ENCODE data around the gene HS3ST6. TPM values are rescaled to one million over a fixed set of nuclear protein-coding genes. Genes with fewer than 3 reads are reported as not detected.

The HS3ST6 gene
- total and polyA plus RNA-seq, 9 of the 15 experiments (the other 6 are each of a cell fraction or from before 2014, with no cell fraction given) = not detected

GRCh38 chr16:1908184-1908583, 10.0 kb downstream of the HS3ST6 start:
- Histone ChIP-seq H3K4me3 (no peak overlapping the region), H3K9ac (ENCODE audit: insufficient read depth in 1 of 2, low read depth in 2 of 2, low read length in 2 of 2) (peak overlapping the region in 1 of 2 experiments; percentile 35; a peak in 2 of 4 replicates), H3K4me2 (ENCODE audit: insufficient read depth, low read length) (no peak overlapping the region), H3K9me3 (replicated peaks; ENCODE audit: control insufficient read depth, insufficient read depth, low read depth, low read length) (no peaks in the 10 kb centered on the region), H3K27ac (ENCODE audit: extremely low read depth, low read depth, low read length) (no peak overlapping the region), H3K9me1 (ENCODE audit: control insufficient read depth, insufficient read depth, low read length) (no peaks in the 10 kb centered on the region), H3K79me2 (ENCODE audit: control insufficient read depth, insufficient read depth, low read length) (no peaks in the 10 kb centered on the region), H2AFZ (ENCODE audit: low read depth, low read length) (no peak overlapping the region), H3K27me3 (ENCODE audit: control insufficient read depth in 2 of 2, insufficient read depth in 2 of 2, low read length in 2 of 2) (peaks cover 28 to 66% of the 10 kb centered on the region in 2 experiments), H4K20me1 (replicated peaks; ENCODE audit: control insufficient read depth, insufficient read depth, low read length) (0 out of 2 replicates have a peak, but pooled peaks cover 8% of the 10 kb centered on the region), H3K4me1 (replicated peaks in 1 of 2; ENCODE audit: control insufficient read depth in 2 of 2, insufficient read depth in 2 of 2, low read length in 2 of 2) (peaks cover 0 to 61% of the 10 kb centered on the region in 2 experiments; a peak in 2 of 5 replicates), H3K36me3 (ENCODE audit: control insufficient read depth, insufficient read depth, low read length) (no peaks in the 10 kb centered on the region)
- ATAC-seq = no peak
- TF ChIP-seq E2F6 (IDR thresholded peaks at IDR 0.05; ENCODE audit: borderline replicate concordance in 1 of 2, extremely low read depth in 1 of 2, insufficient read depth in 1 of 2, insufficient read length in 1 of 2, low read depth in 1 of 2, low read length in 1 of 2, poor library complexity in 1 of 2, severe bottlenecking in 1 of 2) (no peak), SMARCA5 (IDR thresholded peaks at IDR 0.05) (no peak), PHB (CRISPR knock-in tag; IDR thresholded peaks at IDR 0.05) (no peak), SIX5 (IDR thresholded peaks at IDR 0.05; ENCODE audit: borderline replicate concordance in 1 of 2, insufficient read depth in 1 of 2, low read depth in 1 of 2, low read length in 2 of 2) (no peak), CBX1 (IDR thresholded peaks at IDR 0.05; ENCODE audit: low read depth) (no peak), USF2 (CRISPR knock-in tag; IDR thresholded peaks at IDR 0.05) (no peak), GTF2F1 (IDR thresholded peaks at IDR 0.05; ENCODE audit: low read depth, low read length) (no peak), CREBBP (IDR thresholded peaks at IDR 0.05; ENCODE audit: low read depth, low read length) (no peak), ZNF165 (CRISPR knock-in tag; IDR thresholded peaks at IDR 0.05; ENCODE audit: borderline replicate concordance) (no peak), NR2F6 (CRISPR knock-in tag; IDR thresholded peaks at IDR 0.05) (no peak), EGR1 (conservative IDR thresholded peaks at IDR 0.05) (no peak), ZNF699 (CRISPR knock-in tag; IDR thresholded peaks at IDR 0.05; ENCODE audit: insufficient replicate concordance) (no peak), ETS2 (tag; IDR thresholded peaks at IDR 0.05; ENCODE audit: borderline replicate concordance, poor library complexity, severe bottlenecking) (no peak), SMAD1 (IDR thresholded peaks at IDR 0.05; ENCODE audit: low read depth, low read length, partially characterized antibody) (no peak)
- TF ChIP-seq, protein P1, sequence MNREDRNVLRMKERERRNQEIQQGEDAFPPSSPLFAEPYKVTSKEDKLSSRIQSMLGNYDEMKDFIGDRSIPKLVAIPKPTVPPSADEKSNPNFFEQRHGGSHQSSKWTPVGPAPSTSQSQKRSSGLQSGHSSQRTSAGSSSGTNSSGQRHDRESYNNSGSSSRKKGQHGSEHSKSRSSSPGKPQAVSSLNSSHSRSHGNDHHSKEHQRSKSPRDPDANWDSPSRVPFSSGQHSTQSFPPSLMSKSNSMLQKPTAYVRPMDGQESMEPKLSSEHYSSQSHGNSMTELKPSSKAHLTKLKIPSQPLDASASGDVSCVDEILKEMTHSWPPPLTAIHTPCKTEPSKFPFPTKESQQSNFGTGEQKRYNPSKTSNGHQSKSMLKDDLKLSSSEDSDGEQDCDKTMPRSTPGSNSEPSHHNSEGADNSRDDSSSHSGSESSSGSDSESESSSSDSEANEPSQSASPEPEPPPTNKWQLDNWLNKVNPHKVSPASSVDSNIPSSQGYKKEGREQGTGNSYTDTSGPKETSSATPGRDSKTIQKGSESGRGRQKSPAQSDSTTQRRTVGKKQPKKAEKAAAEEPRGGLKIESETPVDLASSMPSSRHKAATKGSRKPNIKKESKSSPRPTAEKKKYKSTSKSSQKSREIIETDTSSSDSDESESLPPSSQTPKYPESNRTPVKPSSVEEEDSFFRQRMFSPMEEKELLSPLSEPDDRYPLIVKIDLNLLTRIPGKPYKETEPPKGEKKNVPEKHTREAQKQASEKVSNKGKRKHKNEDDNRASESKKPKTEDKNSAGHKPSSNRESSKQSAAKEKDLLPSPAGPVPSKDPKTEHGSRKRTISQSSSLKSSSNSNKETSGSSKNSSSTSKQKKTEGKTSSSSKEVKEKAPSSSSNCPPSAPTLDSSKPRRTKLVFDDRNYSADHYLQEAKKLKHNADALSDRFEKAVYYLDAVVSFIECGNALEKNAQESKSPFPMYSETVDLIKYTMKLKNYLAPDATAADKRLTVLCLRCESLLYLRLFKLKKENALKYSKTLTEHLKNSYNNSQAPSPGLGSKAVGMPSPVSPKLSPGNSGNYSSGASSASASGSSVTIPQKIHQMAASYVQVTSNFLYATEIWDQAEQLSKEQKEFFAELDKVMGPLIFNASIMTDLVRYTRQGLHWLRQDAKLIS (CRISPR knock-in tag; IDR thresholded peaks at IDR 0.05) = no peak
- CTCF ChIA-PET (ENCODE audit: low intra/inter-chr PET ratio) = no interaction called here
- no peak for DNase-seq (ENCODE audit: extremely low read depth in 1 of 4, low spot score in 3 of 4)
- 30% methylated on average over 11 of the region's 17 CpGs for WGBS (ENCODE audit: insufficient coverage, low coverage, missing lambda C conversion rate)
- intact Hi-C loops (cut with micrococcal nuclease) = no loop called here
- in situ Hi-C loops (cut with MboI) = no loop called here
- BruUV-seq (replicated peaks) = no TSS peak
- no peak for FAIRE-seq
- POLR2A ChIA-PET = no interaction called here
